Thyroid gland (tissue), 4 donors: ENCODE data around the gene ABCA3. TPM values are rescaled to one million over a fixed set of nuclear protein-coding genes. Genes with fewer than 3 reads are reported as not detected.
A peak's percentile ranks its signal among the peaks of the same experiment; 100 is the strongest.

Experiments
- DNase-seq, 2 donors: peaks; one replicate each; pipeline ENCODE4 v3.0.0-alpha.2; 2019
- H3K27ac ChIP-seq, 3 donors: fragments of 200-600 bp; sonication (generic); 1 replicate in 2 of 3; 2 replicates in 1 of 3; pipeline ENCODE4 v1.5.1; 2016 to 2019; ENCODE audit warnings: mild to moderate bottlenecking in 1 of 3, moderate library complexity in 1 of 3
- H3K27me3 ChIP-seq: fragments of 200-600 bp; sonication (generic); one replicate; pipeline ENCODE4 v1.5.1; 2019
- H3K36me3 ChIP-seq, 2 donors: fragments of 200-600 bp; sonication (generic); one replicate each; pipeline ENCODE4 v1.5.1; 2016 to 2019
- H3K4me1 ChIP-seq, 2 donors: fragments of 200-600 bp; sonication (generic); one replicate each; pipeline ENCODE4 v1.5.1; 2017 to 2019
- H3K4me3 ChIP-seq, 3 donors: fragments of 200-600 bp; sonication (generic); replicated peaks in 1 of 3; 1 replicate in 2 of 3; 2 replicates in 1 of 3; pipeline ENCODE4 v1.5.1; 2016; ENCODE audit warnings: mild to moderate bottlenecking in 1 of 3
- H3K9me3 ChIP-seq: fragments of 200-600 bp; sonication (generic); one replicate; pipeline ENCODE4 v1.5.1; 2017
- CTCF ChIP-seq, 6 experiments: fragments of 200-600 bp in 3 of 6; fragments of 450-650 bp in 3 of 6; sonication (generic) in 3 of 6; IDR thresholded peaks; one replicate each; pipeline ENCODE4 v1.5.1; 2016 to 2019; ENCODE audit warnings: antibody characterized with exemption in 6 of 6, mild to moderate bottlenecking in 2 of 6, inconsistent platforms in 1 of 6, moderate library complexity in 1 of 6
- POLR2A ChIP-seq, 2 donors: fragments of 450-650 bp; IDR thresholded peaks; one replicate each; pipeline ENCODE4 v1.6.1; 2017; ENCODE audit warnings: antibody characterized with exemption in 2 of 2, mild to moderate bottlenecking in 2 of 2, moderate library complexity in 1 of 2
- WGBS, 2 donors: methylation state at CpG; one replicate each; pipeline ENCODE4 v1.1.5; 2017; 5-methylcytosine and 5-hydroxymethylcytosine counted together
- intact Hi-C: fragments of 100-400 bp; cut with DNase I; formaldehyde crosslinking; loops from one replicate; pipeline ENCODE4 v1.15.1; 2023
- total RNA-seq, 4 donors: library from RNA; depleted of rRNA; stranded (reverse); fragments of >200 nt; gene quantifications; one replicate each; pipeline ENCODE4 v1.2.3, GENCODE V29; 2016

ABCA3 gene
- total RNA-seq, 4 donors from 2014 or later: 36.5 to 66.7 (median 60.4) TPM

GRCh38 chr16:2333231-2333630 lies 7.3 kb downstream of the ABCA3 start:
- Histone ChIP-seq H3K27me3 (no peaks in the 10 kb centered on the region), H3K4me3 (no peak overlapping the region), H3K4me1 (peaks cover 24 to 57% of the 10 kb centered on the region in 2 donors), H3K9me3 (no peaks in the 10 kb centered on the region), H3K36me3 (no peaks in the 10 kb centered on the region), H3K27ac (no peak overlapping the region)
- intact Hi-C loops: no loop called here
- TF ChIP-seq POLR2A (IDR thresholded peaks at IDR 0.05): no peak
- TF ChIP-seq CTCF (IDR thresholded peaks at IDR 0.05): no peak
- DNase-seq: no peak
- 97% methylated on average over 9 of the region's 9 CpGs for WGBS, 2 donors

- intact Hi-C loops: no loop called here
- TF ChIP-seq CTCF (IDR thresholded peaks at IDR 0.05) (no peak), POLR2A (IDR thresholded peaks at IDR 0.05) (no peak)
- no peaks in the 10 kb centered on the region for H3K27me3 ChIP-seq
- peak overlapping the region; percentile 64 to 86 (median 67) for H3K27ac ChIP-seq
- H3K4me1 ChIP-seq: peaks cover 22 to 51% of the 10 kb centered on the region in 2 donors
- H3K9me3 ChIP-seq: no peaks in the 10 kb centered on the region
- no peak overlapping the region for H3K4me3 ChIP-seq
- DNase-seq: peak; percentile 70 to 74
- 27 to 34% methylated on average over 5 of the region's 5 CpGs for WGBS, 2 donors
- peaks cover 0 to 4% of the 10 kb centered on the region in 2 donors for H3K36me3 ChIP-seq
Observed at GRCh38 chr16:2331931-2332267, 8.6 kb downstream of the ABCA3 start.

GRCh38 chr16:2331199-2331930 lies 9.2 kb downstream of the ABCA3 start:
- Histone ChIP-seq H3K36me3 (peaks cover 0 to 8% of the 10 kb centered on the region in 2 donors), H3K9me3 (no peaks in the 10 kb centered on the region), H3K4me3 (no peak overlapping the region), H3K27ac (peak overlapping the region; percentile 64 to 86 (median 67)), H3K4me1 (peaks cover 22 to 51% of the 10 kb centered on the region in 2 donors), H3K27me3 (no peaks in the 10 kb centered on the region)
- TF ChIP-seq POLR2A (IDR thresholded peaks at IDR 0.05) (peak in 1 of 2 donors; percentile 17), CTCF (IDR thresholded peaks at IDR 0.05) (no peak)
- 37 to 40% methylated on average over 22 to 23 of the region's 23 CpGs for WGBS, 2 donors
- peak; percentile 82 to 93 for DNase-seq
- intact Hi-C loops: no loop called here

- Histone ChIP-seq H3K4me1 (peaks cover 22 to 51% of the 10 kb centered on the region in 2 donors), H3K4me3 (no peak overlapping the region), H3K36me3 (peaks cover 11 to 27% of the 10 kb centered on the region in 2 donors), H3K27me3 (no peaks in the 10 kb centered on the region), H3K9me3 (no peaks in the 10 kb centered on the region), H3K27ac (peak overlapping the region in 1 of 3 donors; percentile 67)
- TF ChIP-seq CTCF (IDR thresholded peaks at IDR 0.05) (no peak), POLR2A (IDR thresholded peaks at IDR 0.05) (no peak)
- WGBS, 2 donors: 36 to 47% methylated on average over 3 to 4 of the region's 5 CpGs
- intact Hi-C loops: no loop called here
- peak; percentile 75 to 83 for DNase-seq
Observed at GRCh38 chr16:2329532-2329931, 11.0 kb downstream of the ABCA3 start.

- no peak overlapping the region for H3K4me3 ChIP-seq
- intact Hi-C loops: no loop called here
- peaks cover 17 to 35% of the 10 kb centered on the region in 2 donors for H3K36me3 ChIP-seq
Observed at GRCh38 chr16:2328428-2328827, 12.1 kb downstream of the ABCA3 start.

More at GRCh38 chr16:2328428-2328827, 12.1 kb downstream of the ABCA3 start:
- Histone ChIP-seq H3K27ac (no peak overlapping the region), H3K27me3 (no peaks in the 10 kb centered on the region), H3K9me3 (no peaks in the 10 kb centered on the region), H3K4me1 (peaks cover 22 to 44% of the 10 kb centered on the region in 2 donors)
- peak in 1 of 2 donors; percentile 49 for DNase-seq
- WGBS, 2 donors: 74% methylated on average over 12 of the region's 12 CpGs
- TF ChIP-seq POLR2A (IDR thresholded peaks at IDR 0.05) (no peak), CTCF (IDR thresholded peaks at IDR 0.05) (no peak)
